ENCODE measurements around the gene SPRYD3.

The SPRYD3 gene

DNA sequence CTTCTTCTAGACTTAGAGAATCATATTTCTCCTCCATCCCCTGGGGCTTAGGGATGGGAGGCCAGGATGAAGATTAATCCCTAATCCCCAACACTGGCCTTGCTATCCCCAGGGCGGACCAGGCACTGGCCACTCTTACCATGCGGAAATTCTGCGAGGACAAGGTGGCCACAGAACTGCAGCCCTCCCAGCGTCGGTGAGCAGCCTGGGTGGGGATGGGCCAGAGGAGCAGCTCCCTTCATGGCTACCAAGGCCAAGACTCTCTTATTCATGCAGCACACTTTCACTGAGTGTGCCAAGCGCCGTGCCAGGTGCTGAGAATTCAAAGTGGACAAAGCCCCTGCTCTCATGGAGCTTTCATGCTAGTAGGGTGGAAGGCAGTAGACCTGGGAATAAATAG lies 22.3 kb downstream of the SPRYD3 start:
- no peak for DNase-seq (ENCODE audit: low read depth in 2 of 2)
- TF ChIP-seq, protein P1, sequence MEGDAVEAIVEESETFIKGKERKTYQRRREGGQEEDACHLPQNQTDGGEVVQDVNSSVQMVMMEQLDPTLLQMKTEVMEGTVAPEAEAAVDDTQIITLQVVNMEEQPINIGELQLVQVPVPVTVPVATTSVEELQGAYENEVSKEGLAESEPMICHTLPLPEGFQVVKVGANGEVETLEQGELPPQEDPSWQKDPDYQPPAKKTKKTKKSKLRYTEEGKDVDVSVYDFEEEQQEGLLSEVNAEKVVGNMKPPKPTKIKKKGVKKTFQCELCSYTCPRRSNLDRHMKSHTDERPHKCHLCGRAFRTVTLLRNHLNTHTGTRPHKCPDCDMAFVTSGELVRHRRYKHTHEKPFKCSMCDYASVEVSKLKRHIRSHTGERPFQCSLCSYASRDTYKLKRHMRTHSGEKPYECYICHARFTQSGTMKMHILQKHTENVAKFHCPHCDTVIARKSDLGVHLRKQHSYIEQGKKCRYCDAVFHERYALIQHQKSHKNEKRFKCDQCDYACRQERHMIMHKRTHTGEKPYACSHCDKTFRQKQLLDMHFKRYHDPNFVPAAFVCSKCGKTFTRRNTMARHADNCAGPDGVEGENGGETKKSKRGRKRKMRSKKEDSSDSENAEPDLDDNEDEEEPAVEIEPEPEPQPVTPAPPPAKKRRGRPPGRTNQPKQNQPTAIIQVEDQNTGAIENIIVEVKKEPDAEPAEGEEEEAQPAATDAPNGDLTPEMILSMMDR (IDR thresholded peaks at IDR 0.05; ENCODE audit: low read depth, low read length) = no peak

DNA sequence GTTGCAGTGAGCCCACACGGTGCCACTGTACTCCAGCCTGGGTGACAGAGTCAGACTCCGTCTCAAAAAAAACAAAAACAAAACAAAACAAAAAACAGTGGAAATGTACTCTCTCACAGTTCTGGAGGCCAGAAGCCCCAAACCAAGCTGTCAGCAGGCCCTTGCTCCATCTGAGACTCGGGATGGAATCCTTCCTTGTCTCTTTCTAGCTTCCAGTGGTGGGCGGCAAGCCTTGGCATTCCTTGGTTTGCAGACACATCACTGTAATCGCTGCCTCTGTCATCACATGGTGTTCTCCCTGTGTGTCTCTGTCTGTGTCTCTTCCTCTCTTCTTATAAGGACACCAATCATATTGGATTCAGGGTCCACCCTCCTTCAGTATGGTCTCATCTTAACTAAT lies 22.9 kb downstream of the SPRYD3 start:
- TF ChIP-seq, protein P1 (IDR thresholded peaks at IDR 0.05; ENCODE audit: low read depth, low read length) = no peak
- no peak for DNase-seq (ENCODE audit: low read depth in 2 of 2)
- H3K4me3 ChIP-seq (replicated peaks in 1 of 2; ENCODE audit: low read depth in 2 of 2, low read length in 2 of 2) = no peak overlapping the region

More for the DNA sequence above, 22.3 kb downstream of the SPRYD3 start:
- H3K4me3 ChIP-seq (replicated peaks in 1 of 2; ENCODE audit: low read depth in 2 of 2, low read length in 2 of 2) = no peak overlapping the region

DNA sequence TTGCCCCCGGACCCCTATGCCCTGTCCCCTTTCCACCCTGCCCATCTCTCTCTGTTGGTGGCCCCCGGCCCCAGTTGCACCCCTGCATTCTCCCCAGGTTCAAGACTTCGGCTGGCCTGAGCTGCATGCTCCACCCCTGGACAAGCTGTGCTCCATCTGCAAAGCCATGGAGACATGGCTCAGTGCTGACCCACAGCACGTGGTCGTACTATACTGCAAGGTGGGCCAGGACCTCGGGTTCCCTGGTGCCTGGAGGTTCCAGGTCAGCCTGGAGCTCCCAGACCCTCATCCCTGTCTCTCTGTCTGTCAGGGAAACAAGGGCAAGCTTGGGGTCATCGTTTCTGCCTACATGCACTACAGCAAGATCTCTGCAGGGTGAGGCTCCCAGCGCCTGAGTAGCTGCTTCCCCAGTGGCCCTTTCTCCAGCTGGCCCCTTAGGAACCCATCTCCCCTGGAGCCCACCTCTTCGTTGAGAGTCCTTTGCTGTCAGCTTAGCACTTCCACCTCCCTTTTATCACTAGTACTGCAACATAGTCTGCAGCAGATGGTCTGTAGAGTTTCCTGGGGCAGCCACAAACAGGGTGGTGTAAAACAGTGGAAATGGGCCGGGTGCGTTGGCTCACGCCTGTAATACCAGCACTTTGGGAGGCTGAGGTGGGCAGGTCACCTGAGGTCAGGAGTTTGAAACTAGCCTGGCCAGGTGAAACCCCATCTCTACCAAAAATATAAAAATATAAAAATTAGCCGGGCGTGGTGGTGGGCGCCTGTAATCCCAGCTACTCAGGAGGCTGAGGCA lies 23.5 kb downstream of the SPRYD3 start:
- H3K4me3 ChIP-seq (replicated peaks in 1 of 2; ENCODE audit: low read depth in 2 of 2, low read length in 2 of 2) = no peak overlapping the region
- TF ChIP-seq, protein P1 (IDR thresholded peaks at IDR 0.05; ENCODE audit: low read depth, low read length) = no peak

DNA sequence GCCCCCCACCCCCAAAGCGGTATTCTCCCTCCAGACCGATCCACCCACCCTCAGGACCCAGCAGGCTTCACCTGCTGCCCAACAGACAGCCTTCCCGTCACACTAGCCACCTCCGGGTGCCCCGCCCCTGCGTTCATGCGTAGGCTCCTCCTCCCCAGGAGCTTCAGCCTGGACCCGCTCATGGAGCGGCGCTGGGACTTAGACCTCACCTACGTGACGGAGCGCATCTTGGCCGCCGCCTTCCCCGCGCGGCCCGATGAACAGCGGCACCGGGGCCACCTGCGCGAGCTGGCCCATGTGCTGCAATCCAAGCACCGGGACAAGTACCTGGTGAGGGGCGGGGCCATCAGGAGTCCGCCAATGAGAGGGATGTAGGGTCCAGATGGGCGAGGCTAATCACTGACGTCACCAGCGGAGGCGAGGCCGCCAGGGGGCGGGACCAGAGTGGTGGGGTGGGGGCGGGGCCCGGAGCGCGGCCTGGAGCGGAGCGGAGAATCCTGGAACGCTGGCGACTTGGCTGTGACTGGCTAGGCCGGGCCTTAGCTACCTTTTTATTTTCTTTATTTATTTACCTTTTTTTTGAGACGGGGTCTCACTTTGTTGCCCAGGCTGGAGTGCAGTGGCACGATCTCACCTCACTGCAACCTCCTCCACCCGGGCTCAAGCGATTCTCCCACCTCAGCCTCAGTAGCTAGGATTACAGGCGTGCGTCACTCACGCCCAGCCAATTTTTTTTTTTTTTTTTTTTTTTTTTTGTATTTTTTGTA lies 24.9 kb downstream of the SPRYD3 start:
- DNase-seq (ENCODE audit: low read depth in 2 of 2) = peak; percentile 87 to 92
- TF ChIP-seq, protein P1 (IDR thresholded peaks at IDR 0.05; ENCODE audit: low read depth, low read length) = no peak
- H3K4me3 ChIP-seq (replicated peaks in 1 of 2; ENCODE audit: low read depth in 2 of 2, low read length in 2 of 2) = peak overlapping the region; percentile 16 to 18

More for the DNA sequence above, 23.5 kb downstream of the SPRYD3 start:
- DNase-seq (ENCODE audit: low read depth in 2 of 2) = no peak

DNA sequence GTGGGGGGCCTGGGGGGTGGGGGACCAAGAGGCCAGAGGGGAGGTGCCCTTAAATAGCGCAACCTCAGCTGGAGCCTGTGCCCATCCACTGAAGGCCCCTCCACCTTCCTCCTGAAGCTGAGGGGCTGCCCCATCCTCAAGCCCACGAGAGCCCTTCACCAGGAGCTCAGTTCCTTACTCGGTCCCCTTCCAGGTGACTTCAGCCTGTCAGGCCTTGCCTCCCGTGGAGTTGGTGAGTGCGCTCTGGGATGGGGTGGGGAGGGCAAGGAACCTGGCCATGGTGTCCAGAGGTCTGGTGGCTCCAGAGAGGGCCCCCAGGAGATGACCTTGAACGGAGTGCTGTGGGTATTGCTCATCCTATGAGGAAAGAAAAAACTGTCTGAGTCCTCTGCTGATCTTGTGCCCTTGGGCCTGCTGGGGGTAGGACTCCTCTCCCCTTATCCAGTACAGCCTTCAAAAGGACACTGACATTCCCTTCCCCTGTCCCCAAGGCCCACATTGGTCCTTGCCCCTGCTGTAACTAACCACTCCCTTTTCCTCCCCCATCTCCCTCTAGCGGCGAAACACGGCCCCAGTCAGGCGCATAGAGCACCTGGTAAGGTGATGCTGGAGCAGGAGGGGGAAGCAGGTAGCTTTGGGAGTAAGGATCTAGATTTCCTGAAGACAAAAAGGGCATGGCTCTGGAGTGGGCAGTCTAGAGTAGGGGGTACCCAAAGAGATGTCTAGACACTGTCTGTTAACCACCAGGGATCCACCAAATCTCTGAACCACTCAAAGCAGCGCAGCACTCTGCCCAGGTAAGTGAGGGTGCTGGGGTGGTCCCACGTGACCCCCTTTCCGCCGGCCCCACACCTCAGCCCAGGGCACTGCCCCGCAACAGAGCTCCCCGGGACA lies 25.7 kb downstream of the SPRYD3 start:
- peak in 1 of 2 donors; percentile 34 for DNase-seq (ENCODE audit: low read depth in 2 of 2)
- peak overlapping the region; percentile 16 to 41 for H3K4me3 ChIP-seq (replicated peaks in 1 of 2; ENCODE audit: low read depth in 2 of 2, low read length in 2 of 2)
- TF ChIP-seq, protein P1 (IDR thresholded peaks at IDR 0.05; ENCODE audit: low read depth, low read length) = peak; percentile 76
